Measurements from ENCODE around the gene MYH14. TPM values are rescaled to one million over a fixed set of nuclear protein-coding genes. Genes with fewer than 3 reads are reported as not detected.

MYH14 gene
- total RNA-seq, 1 donor from 2014 or later = not detected

GRCh38 chr19:50175924-50176323 lies 27.5 kb upstream of the MYH14 start:
- no peaks in the 10 kb centered on the region for H3K36me3 ChIP-seq (ENCODE audit: insufficient read depth, low read length)
- H3K9me3 ChIP-seq (ENCODE audit: insufficient read depth, low read depth, low read length) = peaks cover 5% of the 10 kb centered on the region
- no peaks in the 10 kb centered on the region for H3K27me3 ChIP-seq (ENCODE audit: insufficient read depth, low read length)
- H3K36me3 Mint-ChIP-seq (ENCODE audit: low read depth, unreplicated experiment) = no peaks in the 10 kb centered on the region
- no peak overlapping the region for H3K4me3 Mint-ChIP-seq (ENCODE audit: unreplicated experiment)
- no peaks in the 10 kb centered on the region for H3K79me2 ChIP-seq (ENCODE audit: insufficient read depth, low read length)
- no peak for FAIRE-seq
- no peak overlapping the region for H3K27ac Mint-ChIP-seq (ENCODE audit: unreplicated experiment)
- H3K27ac ChIP-seq (ENCODE audit: low read depth, low read length) = no peak overlapping the region
- peaks cover 17% of the 10 kb centered on the region for H3K9me3 Mint-ChIP-seq (ENCODE audit: unreplicated experiment)
- no peak overlapping the region for H2AFZ ChIP-seq (ENCODE audit: low read depth, low read length)
- no peak overlapping the region for H3K4me2 ChIP-seq (ENCODE audit: low read length)
- no peak for TF ChIP-seq CTCF (IDR thresholded peaks at IDR 0.05; ENCODE audit: insufficient read depth, low read depth, low read length)
- no peaks in the 10 kb centered on the region for H3K27me3 Mint-ChIP-seq (ENCODE audit: low read depth, unreplicated experiment)
- no peaks in the 10 kb centered on the region for H3K4me1 Mint-ChIP-seq (ENCODE audit: low read depth, unreplicated experiment)
- H4K20me1 ChIP-seq (ENCODE audit: insufficient read depth, low read length) = no peaks in the 10 kb centered on the region
- no peaks in the 10 kb centered on the region for H3K4me1 ChIP-seq (ENCODE audit: insufficient read depth, low read length)
- H3K4me3 ChIP-seq (ENCODE audit: insufficient read depth, low read depth, low read length) = no peak overlapping the region
- H3K9ac ChIP-seq (ENCODE audit: low read length) = no peak overlapping the region
- DNase-seq (ENCODE audit: low read depth) = no peak

GRCh38 chr19:50176775-50177174 lies 26.6 kb upstream of the MYH14 start:
- Histone ChIP-seq H3K4me3 (ENCODE audit: insufficient read depth, low read depth, low read length) (no peak overlapping the region), H3K9me3 (ENCODE audit: insufficient read depth, low read depth, low read length) (peaks cover 5% of the 10 kb centered on the region), H3K27ac (ENCODE audit: low read depth, low read length) (no peak overlapping the region), H3K9ac (ENCODE audit: low read length) (no peak overlapping the region), H3K36me3 (ENCODE audit: insufficient read depth, low read length) (no peaks in the 10 kb centered on the region), H3K79me2 (ENCODE audit: insufficient read depth, low read length) (no peaks in the 10 kb centered on the region), H2AFZ (ENCODE audit: low read depth, low read length) (no peak overlapping the region), H3K4me1 (ENCODE audit: insufficient read depth, low read length) (no peaks in the 10 kb centered on the region), H3K4me2 (ENCODE audit: low read length) (no peak overlapping the region), H3K27me3 (ENCODE audit: insufficient read depth, low read length) (no peaks in the 10 kb centered on the region), H4K20me1 (ENCODE audit: insufficient read depth, low read length) (no peaks in the 10 kb centered on the region)
- TF ChIP-seq EZH2 (IDR thresholded peaks at IDR 0.05; ENCODE audit: insufficient read depth, low read length) (no peak), CTCF (IDR thresholded peaks at IDR 0.05; ENCODE audit: insufficient read depth, low read depth, low read length) (no peak)
- no peaks in the 10 kb centered on the region for H3K36me3 Mint-ChIP-seq (ENCODE audit: low read depth, unreplicated experiment)
- H3K27ac Mint-ChIP-seq (ENCODE audit: unreplicated experiment) = no peak overlapping the region
- peaks cover 17% of the 10 kb centered on the region for H3K9me3 Mint-ChIP-seq (ENCODE audit: unreplicated experiment)
- H3K4me1 Mint-ChIP-seq (ENCODE audit: low read depth, unreplicated experiment) = no peaks in the 10 kb centered on the region
- FAIRE-seq (no peak), DNase-seq (ENCODE audit: low read depth) (no peak)
- no peaks in the 10 kb centered on the region for H3K27me3 Mint-ChIP-seq (ENCODE audit: low read depth, unreplicated experiment)
- H3K4me3 Mint-ChIP-seq (ENCODE audit: unreplicated experiment) = no peak overlapping the region

GRCh38 chr19:50178320-50178719 lies 25.1 kb upstream of the MYH14 start:
- peaks cover 17% of the 10 kb centered on the region for H3K9me3 Mint-ChIP-seq (ENCODE audit: unreplicated experiment)
- no peaks in the 10 kb centered on the region for H3K36me3 Mint-ChIP-seq (ENCODE audit: low read depth, unreplicated experiment)
- Histone ChIP-seq H3K9me3 (ENCODE audit: insufficient read depth, low read depth, low read length) (peaks cover 5% of the 10 kb centered on the region), H3K36me3 (ENCODE audit: insufficient read depth, low read length) (no peaks in the 10 kb centered on the region), H3K4me2 (ENCODE audit: low read length) (no peak overlapping the region), H3K9ac (ENCODE audit: low read length) (no peak overlapping the region), H3K27ac (ENCODE audit: low read depth, low read length) (no peak overlapping the region), H4K20me1 (ENCODE audit: insufficient read depth, low read length) (no peaks in the 10 kb centered on the region), H3K4me1 (ENCODE audit: insufficient read depth, low read length) (no peaks in the 10 kb centered on the region), H3K79me2 (ENCODE audit: insufficient read depth, low read length) (no peaks in the 10 kb centered on the region), H3K27me3 (ENCODE audit: insufficient read depth, low read length) (no peaks in the 10 kb centered on the region), H2AFZ (ENCODE audit: low read depth, low read length) (no peak overlapping the region), H3K4me3 (ENCODE audit: insufficient read depth, low read depth, low read length) (no peak overlapping the region)
- DNase-seq (ENCODE audit: low read depth) = no peak
- H3K27me3 Mint-ChIP-seq (ENCODE audit: low read depth, unreplicated experiment) = no peaks in the 10 kb centered on the region
- H3K4me3 Mint-ChIP-seq (ENCODE audit: unreplicated experiment) = no peak overlapping the region
- no peak for TF ChIP-seq CTCF (IDR thresholded peaks at IDR 0.05; ENCODE audit: insufficient read depth, low read depth, low read length)
- no peak for TF ChIP-seq EZH2 (IDR thresholded peaks at IDR 0.05; ENCODE audit: insufficient read depth, low read length)
- no peaks in the 10 kb centered on the region for H3K4me1 Mint-ChIP-seq (ENCODE audit: low read depth, unreplicated experiment)
- H3K27ac Mint-ChIP-seq (ENCODE audit: unreplicated experiment) = no peak overlapping the region
- no peak for FAIRE-seq
